Measurements from ENCODE around the gene U2AF2. TPM values are rescaled to one million over a fixed set of nuclear protein-coding genes. Genes with fewer than 3 reads are reported as not detected.

U2AF2 gene
- total and polyA plus RNA-seq, 8 donors, result 123 to 213 (median 170) TPM

- no peak for TF ChIP-seq CTCF (IDR thresholded peaks at IDR 0.05)
- H3K36me3 ChIP-seq, result no peaks in the 10 kb centered on the region
- no peak overlapping the region for H3K4me3 ChIP-seq
- H3K27ac ChIP-seq, result no peak overlapping the region
- no peaks in the 10 kb centered on the region for H3K4me1 ChIP-seq
- H3K9me3 ChIP-seq, result peaks cover 0 to 19% of the 10 kb centered on the region in 2 donors
- intact Hi-C loops (cut with DNase I), result no loop called here
- H3K27me3 ChIP-seq, result peaks cover 0 to 53% of the 10 kb centered on the region in 2 donors
- no peak for DNase-seq
- ATAC-seq, result no peak
These were observed 65.4 kb downstream of the U2AF2 start for GRCh38 chr19:55720214-55720746.

GRCh38 chr19:55720801-55721200, 66.0 kb downstream of the U2AF2 start:
- ATAC-seq, result no peak
- H3K4me3 ChIP-seq, result no peak overlapping the region
- no peak overlapping the region for H3K27ac ChIP-seq
- intact Hi-C loops (cut with DNase I), result no loop called here
- no peak for DNase-seq
- peaks cover 0 to 19% of the 10 kb centered on the region in 2 donors for H3K9me3 ChIP-seq
- TF ChIP-seq CTCF (IDR thresholded peaks at IDR 0.05), result no peak
- H3K36me3 ChIP-seq, result no peaks in the 10 kb centered on the region
- peaks cover 0 to 48% of the 10 kb centered on the region in 2 donors for H3K27me3 ChIP-seq
- H3K4me1 ChIP-seq, result no peaks in the 10 kb centered on the region

- H3K4me3 ChIP-seq, result no peak overlapping the region
- H3K36me3 ChIP-seq, result no peaks in the 10 kb centered on the region
- ATAC-seq (no peak), DNase-seq (no peak)
- H3K4me1 ChIP-seq, result no peaks in the 10 kb centered on the region
- no peak overlapping the region for H3K27ac ChIP-seq
- H3K9me3 ChIP-seq, result peaks cover 0 to 19% of the 10 kb centered on the region in 2 donors
- no peak for TF ChIP-seq CTCF (IDR thresholded peaks at IDR 0.05)
- peaks cover 0 to 22% of the 10 kb centered on the region in 2 donors for H3K27me3 ChIP-seq
- intact Hi-C loops (cut with DNase I), result no loop called here
These were observed 68.7 kb downstream of the U2AF2 start for GRCh38 chr19:55723491-55723890.

Other genes starting within 250 kb of the U2AF2 start
- 10 to 100 TPM; 26.5 to 39.1 TPM for gene UBE2S, start 247.2 kb upstream of the U2AF2 start, total RNA-seq
- 10 to 100 TPM; 27.4 to 71.2 (median 35.7) TPM for gene UBE2S, start 247.2 kb upstream of the U2AF2 start, polyA plus RNA-seq (ENCODE audit: insufficient read length in 6 of 6)
- gene SHISA7, start 211.7 kb upstream of the U2AF2 start, total RNA-seq, result not detected
- gene SHISA7, start 211.7 kb upstream of the U2AF2 start, polyA plus RNA-seq (ENCODE audit: insufficient read length in 6 of 6), result under 1 TPM; 0.11 to 0.23 (median 0.20) TPM
- gene ISOC2, start 193.4 kb upstream of the U2AF2 start, total RNA-seq, result 10 to 100 TPM; 36.2 to 49.4 TPM
- 10 to 100 TPM; 23.8 to 38.3 (median 29.6) TPM for gene ISOC2, start 193.4 kb upstream of the U2AF2 start, polyA plus RNA-seq (ENCODE audit: insufficient read length in 6 of 6)
- not detected for gene C19orf85, start 190.3 kb upstream of the U2AF2 start, total RNA-seq
- gene C19orf85, start 190.3 kb upstream of the U2AF2 start, polyA plus RNA-seq (ENCODE audit: insufficient read length in 6 of 6), result not detected
- gene ZNF628, start 178.4 kb upstream of the U2AF2 start, total RNA-seq, result 1 to 10 TPM; 8.7 to 9.5 TPM
- 1 to 10 TPM; 1.6 to 5.4 (median 2.8) TPM for gene ZNF628, start 178.4 kb upstream of the U2AF2 start, polyA plus RNA-seq (ENCODE audit: insufficient read length in 6 of 6)
- 10 to 100 TPM; 22.9 to 37.2 TPM for gene NAT14, start 169.8 kb upstream of the U2AF2 start, total RNA-seq
- gene NAT14, start 169.8 kb upstream of the U2AF2 start, polyA plus RNA-seq (ENCODE audit: insufficient read length in 6 of 6), result 10 to 100 TPM; 34.7 to 46.6 (median 41.3) TPM
- 10 to 100 TPM in 1 of 2 donors, 1 to 10 TPM in 1; 5.3 to 45.9 TPM for gene SSC5D, start 166.6 kb upstream of the U2AF2 start, total RNA-seq
- gene SSC5D, start 166.6 kb upstream of the U2AF2 start, polyA plus RNA-seq (ENCODE audit: insufficient read length in 6 of 6), result 10 to 100 TPM in 1 of 6 donors, 1 to 10 TPM in 5; 4.1 to 12.7 (median 8.0) TPM
- not detected for gene SBK2, start 117.9 kb upstream of the U2AF2 start, total RNA-seq
- under 1 TPM in 1 of 6 donors, not detected in 5; 0.20 TPM for gene SBK2, start 117.9 kb upstream of the U2AF2 start, polyA plus RNA-seq (ENCODE audit: insufficient read length in 6 of 6)
- gene SBK3, start 109.5 kb upstream of the U2AF2 start, total RNA-seq, result under 1 TPM; 0.26 to 0.50 TPM
- 1 to 10 TPM in 2 of 6 donors, under 1 TPM in 4; 0.46 to 1.7 (median 0.69) TPM for gene SBK3, start 109.5 kb upstream of the U2AF2 start, polyA plus RNA-seq (ENCODE audit: insufficient read length in 6 of 6)
- 10 to 100 TPM; 12.8 to 14.7 TPM for gene ZNF579, start 74.2 kb upstream of the U2AF2 start, total RNA-seq
- gene ZNF579, start 74.2 kb upstream of the U2AF2 start, polyA plus RNA-seq (ENCODE audit: insufficient read length in 6 of 6), result 10 to 100 TPM; 10.7 to 13.9 (median 12.5) TPM
- gene FIZ1, start 55.5 kb upstream of the U2AF2 start, total RNA-seq, result 10 to 100 TPM; 11.0 to 14.4 TPM
- 10 to 100 TPM; 16.7 to 22.6 (median 19.6) TPM for gene FIZ1, start 55.5 kb upstream of the U2AF2 start, polyA plus RNA-seq (ENCODE audit: insufficient read length in 6 of 6)
- gene ZNF524, start 54.7 kb upstream of the U2AF2 start, total RNA-seq, result 10 to 100 TPM; 22.3 to 22.4 TPM
- gene ZNF524, start 54.7 kb upstream of the U2AF2 start, polyA plus RNA-seq (ENCODE audit: insufficient read length in 6 of 6), result 1 to 10 TPM; 4.9 to 9.0 (median 6.9) TPM
- gene ZNF865, start 49.4 kb upstream of the U2AF2 start, total RNA-seq, result 10 to 100 TPM; 13.7 to 16.1 TPM
- 10 to 100 TPM in 2 of 6 donors, 1 to 10 TPM in 4; 5.9 to 12.2 (median 8.4) TPM for gene ZNF865, start 49.4 kb upstream of the U2AF2 start, polyA plus RNA-seq (ENCODE audit: insufficient read length in 6 of 6)
- 1 to 10 TPM; 6.0 to 8.0 TPM for gene ZNF784, start 30.5 kb upstream of the U2AF2 start, total RNA-seq
- gene ZNF784, start 30.5 kb upstream of the U2AF2 start, polyA plus RNA-seq (ENCODE audit: insufficient read length in 6 of 6), result 10 to 100 TPM in 1 of 6 donors, 1 to 10 TPM in 5; 8.3 to 11.6 (median 8.9) TPM
- 10 to 100 TPM; 33.8 to 34.7 TPM for gene ZNF580, start 14.0 kb upstream of the U2AF2 start, total RNA-seq
- gene ZNF580, start 14.0 kb upstream of the U2AF2 start, polyA plus RNA-seq (ENCODE audit: insufficient read length in 6 of 6), result 10 to 100 TPM; 35.8 to 49.5 (median 44.2) TPM
- gene ZNF581, start 11.4 kb upstream of the U2AF2 start, total RNA-seq, result 10 to 100 TPM; 14.5 to 19.5 TPM
- 10 to 100 TPM; 24.2 to 32.3 (median 28.8) TPM for gene ZNF581, start 11.4 kb upstream of the U2AF2 start, polyA plus RNA-seq (ENCODE audit: insufficient read length in 6 of 6)
- gene CCDC106, start 6.8 kb upstream of the U2AF2 start, total RNA-seq, result 10 to 100 TPM in 1 of 2 donors, 1 to 10 TPM in 1; 9.7 to 15.1 TPM
- gene CCDC106, start 6.8 kb upstream of the U2AF2 start, polyA plus RNA-seq (ENCODE audit: insufficient read length in 6 of 6), result 10 to 100 TPM; 11.0 to 16.8 (median 14.7) TPM
- gene EPN1, start 20.2 kb downstream of the U2AF2 start, total RNA-seq, result 100 to 1,000 TPM; 114 to 120 TPM
- gene EPN1, start 20.2 kb downstream of the U2AF2 start, polyA plus RNA-seq (ENCODE audit: insufficient read length in 6 of 6), result 100 to 1,000 TPM in 1 of 6 donors, 10 to 100 TPM in 5; 67.7 to 104 (median 88.6) TPM
- gene NLRP9, start 83.4 kb downstream of the U2AF2 start, total RNA-seq, result not detected
- gene NLRP9, start 83.4 kb downstream of the U2AF2 start, polyA plus RNA-seq (ENCODE audit: insufficient read length in 6 of 6), result under 1 TPM in 1 of 6 donors, not detected in 5; 0.08 TPM
- not detected for gene RFPL4A, start 104.1 kb downstream of the U2AF2 start, total RNA-seq
- gene RFPL4A, start 104.1 kb downstream of the U2AF2 start, polyA plus RNA-seq (ENCODE audit: insufficient read length in 6 of 6), result under 1 TPM in 1 of 6 donors, not detected in 5; 0.34 TPM
- gene RFPL4AL1, start 114.1 kb downstream of the U2AF2 start, total RNA-seq, result not detected
- under 1 TPM in 2 of 6 donors, not detected in 4; 0.18 to 0.19 TPM for gene RFPL4AL1, start 114.1 kb downstream of the U2AF2 start, polyA plus RNA-seq (ENCODE audit: insufficient read length in 6 of 6)
- not detected for gene NLRP11, start 177.0 kb downstream of the U2AF2 start, total RNA-seq
- under 1 TPM in 2 of 6 donors, not detected in 4; 0.04 TPM for gene NLRP11, start 177.0 kb downstream of the U2AF2 start, polyA plus RNA-seq (ENCODE audit: insufficient read length in 6 of 6)
- not detected for gene NLRP4, start 181.5 kb downstream of the U2AF2 start, total RNA-seq
- not detected for gene NLRP4, start 181.5 kb downstream of the U2AF2 start, polyA plus RNA-seq (ENCODE audit: insufficient read length in 6 of 6)